Hematopoietic multipotent progenitor cell (in vitro differentiated cells): ENCODE results near the gene HNRNPU. TPM values are rescaled to one million over a fixed set of nuclear protein-coding genes. Genes with fewer than 3 reads are reported as not detected.
A peak's percentile ranks its signal among the peaks of the same experiment; 100 is the strongest.

Experiments
- DNase-seq, 3 donors: peaks; one replicate each; pipeline ENCODE4 v3.0.0-alpha.2; 2011 to 2015; ENCODE audit warnings: low read depth in 2 of 3, low spot score in 2 of 3
- total RNA-seq: library from RNA; depleted of rRNA; stranded (reverse); fragments of >200 nt; gene quantifications from one replicate; pipeline ENCODE4 v1.2.3, GENCODE V29; 2012

The HNRNPU gene
- total RNA-seq, 1 donor = 132 TPM

GRCh38 chr1:244813327-244813726 lies 51.0 kb downstream of the HNRNPU start:
- no peak for DNase-seq

DNA sequence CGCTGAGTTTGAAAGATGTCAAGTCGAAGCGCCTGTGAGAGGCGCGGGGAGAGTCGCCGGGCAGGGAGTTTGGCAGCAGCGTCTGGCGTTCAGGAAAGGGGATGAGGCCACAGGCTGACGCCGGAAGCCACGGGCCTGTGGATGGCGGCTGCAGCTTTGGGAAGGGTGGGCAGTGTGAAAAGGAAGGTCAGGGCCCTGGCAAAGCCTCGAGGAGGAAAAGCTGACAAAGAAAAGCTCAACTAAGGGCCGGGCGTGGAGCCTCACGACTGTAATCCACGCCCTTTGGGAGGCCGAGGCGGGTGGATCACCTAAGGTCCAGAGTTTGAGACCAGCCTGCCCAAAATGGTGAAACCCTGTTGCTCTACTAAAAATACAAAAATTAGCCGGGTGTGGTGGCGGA lies 54.1 kb downstream of the HNRNPU start:
- DNase-seq = no peak

- no peak for DNase-seq
These were observed 57.2 kb downstream of the HNRNPU start for GRCh38 chr1:244807138-244807537.

- no peak for DNase-seq
These were observed 59.5 kb downstream of the HNRNPU start for GRCh38 chr1:244804841-244805240.

- no peak for DNase-seq
These were observed 61.6 kb downstream of the HNRNPU start for GRCh38 chr1:244802556-244803239.

- peak in 1 of 3 donors; percentile 21 for DNase-seq
These were observed 62.3 kb downstream of the HNRNPU start for GRCh38 chr1:244802041-244802440.

GRCh38 chr1:244801246-244801645 lies 63.1 kb downstream of the HNRNPU start:
- DNase-seq = peak; percentile 18 to 66 (median 56)

- DNase-seq = no peak
These were observed 63.5 kb downstream of the HNRNPU start for GRCh38 chr1:244800821-244801220.

Other genes with a start within 250 kb of the HNRNPU start
- 17.2 TPM for gene DESI2, start 211.4 kb downstream of the HNRNPU start, total RNA-seq
- 9.7 TPM for gene COX20, start 28.9 kb downstream of the HNRNPU start, total RNA-seq